Transverse colon (tissue), 4 donors: ENCODE data around the gene GNAL. TPM values are rescaled to one million over a fixed set of nuclear protein-coding genes. Genes with fewer than 3 reads are reported as not detected.
A peak's percentile ranks its signal among the peaks of the same experiment; 100 is the strongest.

ENCODE experiments used
- DNase-seq: peaks from one replicate; pipeline ENCODE4 v3.0.0-alpha.2; 2019
- H3K27ac ChIP-seq, 4 donors: fragments of 200-600 bp; sonication (generic); 2 replicates each; pipeline ENCODE4 v1.5.1; 2016 to 2018; ENCODE audit warnings: inconsistent platforms in 4 of 4
- H3K27me3 ChIP-seq: fragments of 200-600 bp; sonication (generic); 2 replicates; pipeline ENCODE4 v1.5.1; 2017; ENCODE audit warnings: inconsistent platforms
- H3K36me3 ChIP-seq, 4 donors: fragments of 200-600 bp; sonication (generic); 2 replicates each; pipeline ENCODE4 v1.5.1; 2017 to 2019; ENCODE audit warnings: inconsistent platforms in 4 of 4
- H3K4me1 ChIP-seq, 4 donors: fragments of 200-600 bp; sonication (generic); 2 replicates each; pipeline ENCODE4 v1.5.1; 2017 to 2020; ENCODE audit warnings: inconsistent platforms in 4 of 4
- H3K4me3 ChIP-seq, 4 donors: fragments of 200-600 bp; sonication (generic); 1 replicate in 1 of 4; 2 replicates in 3 of 4; pipeline versions ENCODE4 v1.5.1 to v1.6.1; 2017 to 2019; ENCODE audit warnings: inconsistent platforms in 4 of 4
- H3K9me3 ChIP-seq, 2 donors: fragments of 200-600 bp; sonication (generic); 2 replicates each; pipeline ENCODE4 v1.5.1; 2017 to 2019; ENCODE audit warnings: inconsistent platforms in 2 of 2
- CTCF ChIP-seq, 5 experiments: fragments of 200-600 bp in 3 of 5; fragments of 450-650 bp in 2 of 5; sonication (generic) in 3 of 5; IDR thresholded peaks; 1 replicate in 2 of 5; 2 replicates in 3 of 5; pipeline ENCODE4 v1.5.1; 2016 to 2017; ENCODE audit warnings: antibody characterized with exemption in 5 of 5, inconsistent platforms in 3 of 5, mild to moderate bottlenecking in 2 of 5, moderate library complexity in 1 of 5
- EP300 ChIP-seq: sonication (generic); formaldehyde crosslinking; IDR thresholded peaks from one replicate; pipeline ENCODE4 v1.6.1; 2017; ENCODE audit warnings: antibody characterized with exemption, low read depth
- POLR2A ChIP-seq: fragments of 450-650 bp; IDR thresholded peaks from one replicate; pipeline ENCODE4 v1.6.1; 2016; ENCODE audit warnings: antibody characterized with exemption, mild to moderate bottlenecking, moderate library complexity
- POLR2AphosphoS5 ChIP-seq, 3 donors: sonication (generic); formaldehyde crosslinking; IDR thresholded peaks; one replicate each; pipeline ENCODE4 v1.6.1; 2016; ENCODE audit warnings: antibody characterized with exemption in 3 of 3
- WGBS, 2 donors: methylation state at CpG; one replicate each; pipeline ENCODE4 v1.1.5; 2018; ENCODE audit warnings: low coverage in 1 of 2; 5-methylcytosine and 5-hydroxymethylcytosine counted together
- in situ Hi-C, 4 donors: fragments of 200-750 bp; cut with MboI; loops; one replicate each; pipeline versions ENCODE4 v1.15.0 to v1.15.1; 2017; ENCODE audit warnings: low sequenced_read_pairs in 3 of 4, low pct_ligation_motif_present in 1 of 4, low pct_unique_long_range_greater_than_20kb in 1 of 4
- intact Hi-C: fragments of 100-400 bp; cut with DNase I; formaldehyde crosslinking; loops from one replicate; pipeline ENCODE4 v1.15.1; 2023; ENCODE audit warnings: low total_unique reads
- total RNA-seq, 4 donors: library from RNA; depleted of rRNA; stranded (reverse); fragments of >200 nt; gene quantifications; one replicate each; pipeline ENCODE4 v1.1.0, GENCODE V29; 2016

Gene GNAL
- total RNA-seq, 4 donors from 2014 or later: 2.9 to 7.4 (median 7.2) TPM

GRCh38 chr18:11884396-11885030 is 195.4 kb downstream of the GNAL start:
- in situ Hi-C loops (no loop called here), intact Hi-C loops (no loop called here)
- peak overlapping the region in 3 of 4 donors; percentile 13 to 42 (median 30) for H3K27ac ChIP-seq
- DNase-seq: no peak
- 79% methylated on average over 12 of the region's 12 CpGs; no CpG with 5 or more reads in 1 of the 2 donors for WGBS, 2 donors
- no peaks in the 10 kb centered on the region for H3K9me3 ChIP-seq
- no peaks in the 10 kb centered on the region for H3K27me3 ChIP-seq
- no peak overlapping the region for H3K4me3 ChIP-seq
- peaks cover 0 to 27% (median 4%) of the 10 kb centered on the region in 4 donors for H3K36me3 ChIP-seq
- no peak for TF ChIP-seq CTCF (IDR thresholded peaks at IDR 0.05)
- no peak for TF ChIP-seq POLR2AphosphoS5 (IDR thresholded peaks at IDR 0.05)
- no peak for TF ChIP-seq POLR2A
- TF ChIP-seq EP300: no peak
- peaks cover 0 to 23% (median 11%) of the 10 kb centered on the region in 4 donors for H3K4me1 ChIP-seq

GRCh38 chr18:11885278-11885947 is 196.3 kb downstream of the GNAL start:
- peaks cover 0 to 36% (median 8%) of the 10 kb centered on the region in 4 donors for H3K36me3 ChIP-seq

GRCh38 chr18:11886577-11887110 is 197.6 kb downstream of the GNAL start:
- no peaks in the 10 kb centered on the region for H3K9me3 ChIP-seq
- in situ Hi-C loops: no loop called here
- 86 to 98% methylated on average over 4 to 19 of the region's 19 CpGs for WGBS, 2 donors
- intact Hi-C loops: no loop called here
- H3K4me1 ChIP-seq: peaks cover 0 to 23% (median 11%) of the 10 kb centered on the region in 4 donors
- no peak overlapping the region for H3K4me3 ChIP-seq
- TF ChIP-seq POLR2A (no peak), POLR2AphosphoS5 (IDR thresholded peaks at IDR 0.05) (no peak), EP300 (no peak), CTCF (IDR thresholded peaks at IDR 0.05) (no peak)
- peak overlapping the region in 2 of 4 donors; percentile 1 to 67 for H3K27ac ChIP-seq
- DNase-seq: no peak
- peaks cover 0 to 43% (median 11%) of the 10 kb centered on the region in 4 donors for H3K36me3 ChIP-seq
- no peaks in the 10 kb centered on the region for H3K27me3 ChIP-seq

More at GRCh38 chr18:11885278-11885947, 196.3 kb downstream of the GNAL start:
- DNase-seq: peak; percentile 75
- Histone ChIP-seq H3K27me3 (no peaks in the 10 kb centered on the region), H3K27ac (peak overlapping the region; percentile 13 to 51 (median 42)), H3K4me1 (peaks cover 0 to 23% (median 11%) of the 10 kb centered on the region in 4 donors), H3K9me3 (no peaks in the 10 kb centered on the region), H3K4me3 (no peak overlapping the region)
- WGBS, 2 donors: 38 to 68% methylated on average over 7 to 22 of the region's 22 CpGs
- no peak for TF ChIP-seq POLR2A
- peak in 1 of 3 donors; percentile 54 for TF ChIP-seq POLR2AphosphoS5 (IDR thresholded peaks at IDR 0.05)
- intact Hi-C loops: no loop called here
- in situ Hi-C loops: no loop called here

GRCh38 chr18:11887328-11888128 is 198.5 kb downstream of the GNAL start:
- Histone ChIP-seq H3K4me1 (peaks cover 0 to 23% (median 11%) of the 10 kb centered on the region in 4 donors), H3K36me3 (peaks cover 0 to 48% (median 11%) of the 10 kb centered on the region in 4 donors), H3K4me3 (no peak overlapping the region), H3K27ac (peak overlapping the region; percentile 34 to 67 (median 60)), H3K27me3 (no peaks in the 10 kb centered on the region), H3K9me3 (no peaks in the 10 kb centered on the region)
- DNase-seq: peak; percentile 39
- in situ Hi-C loops: no loop called here
- WGBS, 2 donors: 47 to 68% methylated on average over 5 to 8 of the region's 8 CpGs
- intact Hi-C loops: no loop called here
- TF ChIP-seq POLR2AphosphoS5 (IDR thresholded peaks at IDR 0.05): peak in 1 of 3 donors; percentile 52
- no peak for TF ChIP-seq POLR2A
- no peak for TF ChIP-seq EP300
- no peak for TF ChIP-seq CTCF (IDR thresholded peaks at IDR 0.05)
